HG02970 (cell line): ENCODE data around the gene SORCS2.

ENCODE experiments used
- ATAC-seq: cut with Tn5 transposase; IDR thresholded peaks from one replicate; pipeline ENCODE4 v1.9.1; 2021; ENCODE audit warnings: mild to moderate bottlenecking, moderate library complexity, moderate number of reproducible peaks; ENCODE audit not compliant: unreplicated experiment, low FRiP score

SORCS2 gene

GRCh38 chr4:7418131-7418943, 226.0 kb downstream of the SORCS2 start:
- no peak for ATAC-seq

GRCh38 chr4:7419961-7420660, 227.8 kb downstream of the SORCS2 start:
- no peak for ATAC-seq

- no peak for ATAC-seq
Measured at GRCh38 chr4:7420661-7421040, 228.3 kb downstream of the SORCS2 start.

GRCh38 chr4:7421356-7422150, 229.2 kb downstream of the SORCS2 start:
- ATAC-seq, result no peak

- ATAC-seq, result no peak
Measured at GRCh38 chr4:7422151-7422897, 230.0 kb downstream of the SORCS2 start.

- no peak for ATAC-seq
Measured at GRCh38 chr4:7422898-7423180, 230.5 kb downstream of the SORCS2 start.

GRCh38 chr4:7423391-7423790, 231.1 kb downstream of the SORCS2 start:
- no peak for ATAC-seq

GRCh38 chr4:7423801-7424552, 231.6 kb downstream of the SORCS2 start:
- ATAC-seq, result no peak

GRCh38 chr4:7424553-7425111, 232.3 kb downstream of the SORCS2 start:
- ATAC-seq, result no peak

GRCh38 chr4:7425124-7425523, 232.8 kb downstream of the SORCS2 start:
- no peak for ATAC-seq

GRCh38 chr4:7425591-7426468, 233.5 kb downstream of the SORCS2 start:
- ATAC-seq, result no peak

GRCh38 chr4:7426525-7427171, 234.3 kb downstream of the SORCS2 start:
- no peak for ATAC-seq

GRCh38 chr4:7427361-7427760, 235.0 kb downstream of the SORCS2 start:
- ATAC-seq, result no peak

- ATAC-seq, result no peak
Measured at GRCh38 chr4:7427831-7428260, 235.5 kb downstream of the SORCS2 start.

- no peak for ATAC-seq
Measured at GRCh38 chr4:7428261-7429068, 236.1 kb downstream of the SORCS2 start.

- ATAC-seq, result no peak
Measured at GRCh38 chr4:7429069-7429416, 236.7 kb downstream of the SORCS2 start.

GRCh38 chr4:7429601-7430078, 237.3 kb downstream of the SORCS2 start:
- ATAC-seq, result no peak
